Raji (cell line): ENCODE data around the gene ZNF488.

Experiments
- POLR2A ChIP-seq: IDR thresholded peaks from 2 replicates; pipeline ENCODE4 v1.6.1; 2011; ENCODE audit warnings: low read depth, low read length, control low read depth; ENCODE audit not compliant: insufficient read depth

The ZNF488 gene

DNA sequence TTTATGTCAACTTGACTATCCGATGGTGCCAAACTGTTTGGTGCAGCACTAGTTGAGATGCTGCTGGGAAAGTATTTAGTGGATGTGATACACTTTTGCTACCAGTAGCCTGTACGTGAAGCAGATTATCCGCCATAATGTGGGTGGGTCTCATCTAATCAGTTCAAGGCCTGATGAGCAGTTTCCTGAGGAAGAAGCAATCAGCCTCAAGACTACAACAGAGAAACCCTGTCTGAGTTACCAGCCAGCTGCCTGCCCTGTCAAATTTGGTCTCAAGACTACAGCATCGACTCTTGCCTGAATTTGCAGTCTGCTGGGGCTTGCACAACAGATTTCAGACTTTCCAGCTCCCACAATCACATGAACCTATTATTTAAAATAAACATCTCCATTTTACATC is 46.8 kb downstream of the ZNF488 start:
- no peak for TF ChIP-seq POLR2A

DNA sequence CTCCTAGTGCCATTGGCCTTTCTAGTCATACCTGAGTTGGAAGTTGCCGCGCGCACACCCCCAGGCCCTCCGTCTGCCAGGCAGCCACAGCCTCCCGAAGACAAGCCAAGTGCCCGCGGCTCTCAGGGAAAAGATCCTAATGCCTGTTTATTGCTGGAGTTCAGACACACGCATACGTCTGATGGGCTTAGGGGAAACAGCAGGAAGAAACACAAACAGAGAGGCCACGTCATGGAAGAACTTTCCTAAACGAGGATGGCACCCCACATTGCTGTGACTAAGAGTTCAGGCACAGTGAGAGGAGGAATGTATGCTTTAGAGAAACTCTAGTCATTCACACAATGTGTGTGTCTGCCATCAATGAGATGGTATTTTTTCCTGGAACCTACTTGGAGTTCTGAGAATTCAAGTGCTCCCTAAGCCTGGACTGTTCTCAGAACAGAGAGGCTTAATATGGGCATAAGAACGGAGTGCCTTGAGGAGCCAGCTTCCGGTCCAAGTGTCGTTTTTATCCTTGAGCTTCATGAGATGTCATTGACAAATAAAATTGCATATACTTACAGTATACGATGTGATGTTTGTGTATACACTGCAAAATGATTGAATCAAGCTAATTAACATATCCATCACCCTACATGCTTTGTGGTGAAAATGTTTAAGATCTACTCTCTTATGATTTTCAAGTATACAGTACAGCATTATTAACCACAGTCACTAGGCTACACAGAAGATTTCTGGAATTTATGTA is 47.5 kb downstream of the ZNF488 start:
- TF ChIP-seq POLR2A = no peak

DNA sequence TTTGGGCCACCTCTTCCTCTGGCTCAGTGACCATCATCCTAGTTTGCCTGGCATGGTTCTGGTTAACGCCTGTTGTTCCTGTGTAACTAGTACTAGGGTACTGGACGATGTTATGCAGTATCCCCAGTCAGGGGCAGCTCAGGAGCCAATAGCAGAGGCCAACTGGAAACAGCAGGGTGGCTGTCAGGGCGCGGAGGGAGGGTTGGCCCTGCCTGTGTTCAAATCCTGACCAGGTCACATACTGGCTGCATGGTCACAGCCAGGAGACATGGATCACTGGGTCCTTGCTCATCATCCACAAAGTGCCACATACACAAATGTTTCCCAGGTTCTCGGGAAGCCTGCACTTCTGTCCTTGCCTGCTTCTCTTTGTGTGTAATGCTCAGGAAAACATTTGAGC is 48.2 kb downstream of the ZNF488 start:
- TF ChIP-seq POLR2A = no peak

DNA sequence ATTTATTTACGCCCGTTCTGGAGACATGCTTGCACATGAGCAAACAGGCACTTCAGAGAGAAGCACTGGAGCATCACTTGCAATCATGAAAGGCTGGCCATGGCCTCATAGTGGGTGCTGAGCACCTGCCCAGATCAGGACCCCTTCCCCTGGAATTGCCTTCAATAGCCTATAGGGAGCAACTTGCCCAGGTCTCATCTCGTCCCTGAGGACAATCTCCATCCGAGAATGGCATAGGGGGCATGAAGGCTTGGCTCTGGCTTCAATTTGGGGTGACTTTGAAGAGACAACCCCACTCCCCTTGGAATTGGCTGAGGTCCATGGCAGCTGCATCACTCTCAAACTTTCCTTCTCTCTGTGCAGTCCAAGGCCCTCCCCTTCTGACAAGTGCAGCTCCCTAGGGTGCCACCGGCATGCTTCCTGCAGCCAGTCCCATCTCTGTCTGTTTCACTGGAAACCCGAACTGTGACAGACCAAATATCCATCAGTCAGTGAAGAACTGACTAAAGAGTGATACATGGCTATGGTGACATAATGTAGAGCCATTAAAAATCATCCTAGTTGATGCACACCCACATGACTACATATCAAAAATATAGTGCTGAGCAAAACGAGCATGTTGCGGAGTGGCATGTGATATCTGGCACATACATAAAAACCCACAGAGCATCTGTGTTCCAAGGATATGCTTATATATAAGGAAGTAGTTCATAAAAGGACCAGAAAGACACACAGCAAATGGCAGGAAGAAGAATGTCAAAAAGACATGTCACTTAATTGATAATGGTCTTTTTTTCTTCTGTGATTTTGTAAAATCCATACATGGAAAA is 49.4 kb downstream of the ZNF488 start:
- TF ChIP-seq POLR2A = no peak

- TF ChIP-seq POLR2A = no peak
These were observed 50.6 kb downstream of the ZNF488 start for GRCh38 chr10:47333532-47333931.

- no peak for TF ChIP-seq POLR2A
These were observed 51.1 kb downstream of the ZNF488 start for GRCh38 chr10:47332946-47333345.

- no peak for TF ChIP-seq POLR2A
These were observed 51.7 kb downstream of the ZNF488 start for GRCh38 chr10:47332371-47332770.

DNA sequence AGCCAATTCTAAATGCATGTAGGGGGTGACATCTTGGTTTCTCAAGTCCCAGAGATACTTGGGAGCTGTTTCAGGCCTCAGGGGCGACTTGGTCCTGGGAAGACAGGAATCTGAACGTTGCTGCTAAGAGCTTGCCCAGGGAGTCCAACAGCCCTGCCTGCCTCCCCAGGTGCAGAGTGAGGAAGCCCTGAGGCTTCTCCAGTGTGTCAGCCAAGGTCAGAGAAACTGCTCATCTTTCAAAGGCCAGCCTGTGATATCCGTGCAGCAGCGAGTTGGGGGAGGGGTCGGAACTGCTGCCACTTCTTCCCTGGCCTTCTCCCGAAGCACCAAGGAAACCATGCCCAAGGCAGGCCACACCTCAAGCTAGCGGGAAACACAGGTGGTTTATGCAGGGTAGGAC is 52.1 kb downstream of the ZNF488 start:
- TF ChIP-seq POLR2A = no peak

GRCh38 chr10:47331491-47331890 is 52.6 kb downstream of the ZNF488 start:
- no peak for TF ChIP-seq POLR2A

DNA sequence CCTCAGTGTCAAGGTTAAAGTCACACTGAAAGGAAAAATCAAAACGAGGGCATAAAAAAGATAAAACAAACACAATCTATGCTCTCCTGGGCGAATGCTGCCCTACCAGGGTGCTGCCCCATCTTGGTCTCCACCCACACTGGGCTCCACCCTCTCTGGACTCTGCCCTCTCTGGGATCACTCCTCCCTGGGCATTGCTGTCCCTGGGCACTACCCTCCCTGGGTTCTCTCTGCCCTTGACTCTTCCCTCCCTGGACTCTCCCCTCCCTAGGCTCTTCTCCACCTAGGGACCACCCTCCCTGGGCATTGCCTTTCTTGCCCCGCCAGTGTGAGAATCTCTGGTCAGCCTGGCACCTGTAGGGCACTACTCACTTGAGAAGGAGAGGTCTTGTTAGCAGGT is 53.3 kb downstream of the ZNF488 start:
- TF ChIP-seq POLR2A = no peak

DNA sequence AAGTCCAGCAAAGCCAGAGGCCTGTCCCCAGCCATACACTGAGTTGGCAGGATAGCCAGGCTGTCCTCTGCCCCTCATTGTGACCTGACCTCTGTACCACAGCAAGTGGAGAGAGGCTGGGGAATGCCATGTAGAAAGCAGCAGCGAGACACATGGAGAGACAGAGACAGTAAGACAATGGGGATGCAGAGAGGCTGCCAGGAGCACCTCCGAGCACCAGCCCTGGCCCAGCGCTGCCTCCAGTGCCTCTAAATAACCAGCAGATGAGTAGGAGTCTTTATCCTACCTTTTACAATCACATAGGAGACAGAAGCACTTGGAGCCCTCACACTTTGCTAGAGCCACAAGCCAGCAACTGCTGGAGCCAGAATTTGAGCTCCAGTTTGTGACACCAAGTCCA is 53.7 kb downstream of the ZNF488 start:
- TF ChIP-seq POLR2A = no peak

DNA sequence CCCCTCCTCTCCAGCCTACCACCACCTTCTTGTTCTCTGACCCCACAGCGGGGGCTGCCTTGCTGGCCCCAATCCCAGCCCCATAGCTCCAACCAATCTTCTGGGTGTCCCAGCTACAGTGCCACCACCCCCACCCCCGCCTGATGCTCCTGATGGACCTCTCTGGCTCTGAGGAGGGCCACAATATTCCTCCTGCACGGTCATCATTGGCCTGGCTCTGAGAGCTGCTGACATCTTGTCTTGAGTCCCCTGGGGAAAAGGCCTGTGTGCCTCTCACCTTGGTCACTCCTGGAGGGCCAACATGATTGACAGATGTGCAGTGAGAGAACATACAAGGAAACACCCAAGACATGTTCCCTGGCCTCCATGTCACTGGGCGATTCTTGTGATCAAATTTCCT is 54.2 kb downstream of the ZNF488 start:
- no peak for TF ChIP-seq POLR2A

GRCh38 chr10:47326927-47327330 is 57.2 kb downstream of the ZNF488 start:
- no peak for TF ChIP-seq POLR2A

GRCh38 chr10:47326306-47326926 is 57.7 kb downstream of the ZNF488 start:
- no peak for TF ChIP-seq POLR2A

GRCh38 chr10:47325303-47326291 is 58.5 kb downstream of the ZNF488 start:
- no peak for TF ChIP-seq POLR2A

GRCh38 chr10:47323636-47324296 is 60.3 kb downstream of the ZNF488 start:
- no peak for TF ChIP-seq POLR2A
